Loucy (cell line): ENCODE results near the gene NALCN.

Experiments used
- CTCF ChIP-seq: fragments of 200-600 bp; sonication (generic); conservative IDR thresholded peaks from 2 replicates; pipeline ENCODE4 v1.5.1; 2014; ENCODE audit warnings: mild to moderate bottlenecking, antibody characterized with exemption, low read length
- EZH2phosphoT487 ChIP-seq: fragments of 200-600 bp; IDR thresholded peaks from 2 replicates; pipeline ENCODE4 v1.6.1; 2018; ENCODE audit warnings: antibody characterized with exemption, mild to moderate bottlenecking, moderate library complexity, borderline replicate concordance

GRCh38 chr13:101267656-101268055, 148.7 kb downstream of the NALCN start:
- TF ChIP-seq CTCF: no peak
- peak; percentile 22; the same call in 1 of the 2 replicates for TF ChIP-seq EZH2phosphoT487
